ENCODE results near the gene PRDX4. TPM values are rescaled to one million over a fixed set of nuclear protein-coding genes. Genes with fewer than 3 reads are reported as not detected.

The PRDX4 gene
- total and polyA plus RNA-seq, 12 donors: 15.3 to 134 (median 38.8) TPM

DNA sequence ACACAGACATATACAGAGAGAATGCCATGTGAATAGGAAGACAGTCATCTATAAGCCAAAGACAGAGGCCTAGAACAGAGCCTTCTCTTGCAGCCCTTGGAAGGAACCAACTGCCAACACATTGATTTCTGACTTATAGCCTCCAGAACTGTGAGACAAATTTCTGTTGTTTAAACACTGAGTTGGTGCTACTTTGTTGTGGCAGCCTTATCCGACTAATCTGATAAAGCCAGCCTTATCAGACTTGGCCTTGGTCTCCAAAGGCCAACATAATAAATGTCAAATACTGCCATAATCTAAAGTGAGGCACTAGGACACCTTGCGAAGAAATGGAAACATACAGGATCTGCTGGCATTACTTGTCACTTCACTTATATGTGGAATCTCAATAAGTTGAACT is 24.3 kb upstream of the PRDX4 start:
- TF ChIP-seq, protein P1, sequence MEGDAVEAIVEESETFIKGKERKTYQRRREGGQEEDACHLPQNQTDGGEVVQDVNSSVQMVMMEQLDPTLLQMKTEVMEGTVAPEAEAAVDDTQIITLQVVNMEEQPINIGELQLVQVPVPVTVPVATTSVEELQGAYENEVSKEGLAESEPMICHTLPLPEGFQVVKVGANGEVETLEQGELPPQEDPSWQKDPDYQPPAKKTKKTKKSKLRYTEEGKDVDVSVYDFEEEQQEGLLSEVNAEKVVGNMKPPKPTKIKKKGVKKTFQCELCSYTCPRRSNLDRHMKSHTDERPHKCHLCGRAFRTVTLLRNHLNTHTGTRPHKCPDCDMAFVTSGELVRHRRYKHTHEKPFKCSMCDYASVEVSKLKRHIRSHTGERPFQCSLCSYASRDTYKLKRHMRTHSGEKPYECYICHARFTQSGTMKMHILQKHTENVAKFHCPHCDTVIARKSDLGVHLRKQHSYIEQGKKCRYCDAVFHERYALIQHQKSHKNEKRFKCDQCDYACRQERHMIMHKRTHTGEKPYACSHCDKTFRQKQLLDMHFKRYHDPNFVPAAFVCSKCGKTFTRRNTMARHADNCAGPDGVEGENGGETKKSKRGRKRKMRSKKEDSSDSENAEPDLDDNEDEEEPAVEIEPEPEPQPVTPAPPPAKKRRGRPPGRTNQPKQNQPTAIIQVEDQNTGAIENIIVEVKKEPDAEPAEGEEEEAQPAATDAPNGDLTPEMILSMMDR (IDR thresholded peaks at IDR 0.05): no peak
- 71 to 78% methylated on average over 2 of the region's 2 CpGs for WGBS, 2 donors
- Histone ChIP-seq H3K9me3 (peaks cover 0 to 14% (median 0%) of the 10 kb centered on the region in 11 donors), H3K36me3 (no peaks in the 10 kb centered on the region), H3K4me3 (no peak overlapping the region), H3K4me1 (no peaks in the 10 kb centered on the region), H3K27ac (no peak overlapping the region), H3K27me3 (peaks cover 0 to 1% (median 0%) of the 10 kb centered on the region in 7 donors)
- ATAC-seq: no peak
- no peak for DNase-seq
- intact Hi-C loops (cut with DNase I): no loop called here

- TF ChIP-seq, protein P1 (IDR thresholded peaks at IDR 0.05): no peak
- DNase-seq (no peak), ATAC-seq (no peak)
- intact Hi-C loops (cut with DNase I): no loop called here
- Histone ChIP-seq H3K9me3 (peaks cover 0 to 14% (median 0%) of the 10 kb centered on the region in 11 donors), H3K36me3 (no peaks in the 10 kb centered on the region), H3K27ac (no peak overlapping the region), H3K4me1 (no peaks in the 10 kb centered on the region), H3K4me3 (no peak overlapping the region), H3K27me3 (no peaks in the 10 kb centered on the region)
- 83 to 87% methylated on average over 5 of the region's 9 CpGs for WGBS, 2 donors
Measured at GRCh38 chrX:23644744-23645143, 22.5 kb upstream of the PRDX4 start.

- TF ChIP-seq, protein P1 (IDR thresholded peaks at IDR 0.05): no peak
- Histone ChIP-seq H3K27me3 (peaks cover 0 to 21% (median 0%) of the 10 kb centered on the region in 7 donors), H3K4me3 (no peak overlapping the region), H3K36me3 (no peaks in the 10 kb centered on the region), H3K27ac (no peak overlapping the region), H3K9me3 (no peaks in the 10 kb centered on the region), H3K4me1 (no peaks in the 10 kb centered on the region)
- 18 to 37% methylated on average over 5 of the region's 5 CpGs for WGBS, 2 donors
- intact Hi-C loops (cut with DNase I): no loop called here
- ATAC-seq (no peak), DNase-seq (no peak)
Measured at GRCh38 chrX:23656091-23656490, 11.2 kb upstream of the PRDX4 start.

DNA sequence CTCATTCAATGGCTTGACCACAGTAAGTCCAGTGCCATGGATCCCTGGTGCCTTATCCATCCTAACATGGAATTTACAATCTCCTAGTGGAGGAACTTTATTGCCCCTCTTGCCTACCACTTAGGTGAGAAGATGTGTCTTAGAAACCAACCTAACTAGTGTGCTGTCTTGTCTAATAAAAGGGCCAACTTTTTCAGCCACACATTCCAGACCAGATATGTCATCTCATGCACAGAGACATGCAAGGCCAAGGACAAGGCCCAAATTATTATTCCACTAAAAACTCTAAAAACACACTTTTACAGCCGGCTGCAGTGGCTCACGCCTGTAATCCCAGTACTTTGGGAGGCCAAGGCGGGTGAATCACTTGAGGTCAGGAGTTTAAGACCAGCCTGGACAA is 10.6 kb upstream of the PRDX4 start:
- H3K27ac ChIP-seq: no peak overlapping the region
- TF ChIP-seq, protein P1 (IDR thresholded peaks at IDR 0.05): no peak
- intact Hi-C loops (cut with DNase I): no loop called here

More for the DNA sequence above, 10.6 kb upstream of the PRDX4 start:
- H3K36me3 ChIP-seq: no peaks in the 10 kb centered on the region
- H3K9me3 ChIP-seq: no peaks in the 10 kb centered on the region
- ATAC-seq (no peak), DNase-seq (no peak)
- peaks cover 0 to 20% (median 0%) of the 10 kb centered on the region in 7 donors for H3K27me3 ChIP-seq
- H3K4me3 ChIP-seq: no peak overlapping the region
- 66 to 86% methylated on average over 3 of the region's 3 CpGs for WGBS, 2 donors
- H3K4me1 ChIP-seq: no peaks in the 10 kb centered on the region
